ENCODE measurements around the gene NLRP6. TPM values are rescaled to one million over a fixed set of nuclear protein-coding genes. Genes with fewer than 3 reads are reported as not detected.
A peak's percentile ranks its signal among the peaks of the same experiment; 100 is the strongest.
"Not testable (repeated sequence)": the region's sequence is repeated elsewhere in the genome, so short reads cannot be mapped to it uniquely, and the experiment has no call there.

NLRP6 gene
- total and polyA plus RNA-seq, 4 experiments from 2014 or later = 1.4 to 26.3 (median 18.4) TPM

GRCh38 chr11:326592-326841, 48.3 kb downstream of the NLRP6 start:
- Mint-ChIP-seq H3K9me3 (peaks cover 0 to 2% (median 0%) of the 10 kb centered on the region in 8 donors), H3K27me3 (no peaks in the 10 kb centered on the region), H3K4me3 (peak overlapping the region in 7 of 8 donors; percentile 58 to 84 (median 64)), H3K36me3 (no peaks in the 10 kb centered on the region), H3K27ac (peak overlapping the region; percentile 86 to 96 (median 91)), H3K4me1 (peaks cover 33 to 75% (median 56%) of the 10 kb centered on the region in 4 donors)
- intact Hi-C loops (cut with micrococcal nuclease) = no loop called here
- Histone ChIP-seq H3K9me3 (ENCODE audit: control insufficient read depth in 1 of 2, low read length in 2 of 2) (no peaks in the 10 kb centered on the region), H3K27ac (ENCODE audit: low read depth, low read length) (peak overlapping the region; percentile 76), H3K4me3 (ENCODE audit: low read length in 2 of 2) (peak overlapping the region in 1 of 2 donors; percentile 37), H3K36me3 (ENCODE audit: insufficient read depth, low read length) (no peaks in the 10 kb centered on the region), H3K27me3 (ENCODE audit: insufficient read depth, low read length) (no peaks in the 10 kb centered on the region), H3K4me1 (ENCODE audit: insufficient read depth, low read length) (peaks cover 45% of the 10 kb centered on the region)
- no peak for DNase-seq
- POLR2A ChIA-PET (ENCODE audit: partially characterized antibody) = interaction anchor here (1.1 to 4.5 kb wide), 6 partner anchors 10 to 118 kb away, joined by 3 to 42 read pairs (median 6); partner anchors contain the start of genes BET1L, IFITM1, PGGHG and RIC8A
- CTCF ChIA-PET (ENCODE audit: partially characterized antibody) = interaction anchor here (1.5 kb wide), 1 partner anchor 15 kb away, joined by 4 read pairs; no protein-coding TSS in a partner anchor

GRCh38 chr11:326842-327580, 48.8 kb downstream of the NLRP6 start:
- Histone ChIP-seq H3K4me3 (ENCODE audit: low read length in 2 of 2) (peak overlapping the region in 1 of 2 donors; percentile 37), H3K27ac (ENCODE audit: low read depth, low read length) (peak overlapping the region; percentile 76), H3K9me3 (ENCODE audit: control insufficient read depth in 1 of 2, low read length in 2 of 2) (no peaks in the 10 kb centered on the region), H3K27me3 (ENCODE audit: insufficient read depth, low read length) (no peaks in the 10 kb centered on the region), H3K4me1 (ENCODE audit: insufficient read depth, low read length) (peaks cover 50% of the 10 kb centered on the region), H3K36me3 (ENCODE audit: insufficient read depth, low read length) (no peaks in the 10 kb centered on the region)
- H3K4me3 Mint-ChIP-seq = peak overlapping the region; percentile 58 to 84 (median 67)
- H3K27ac Mint-ChIP-seq = peak overlapping the region; percentile 86 to 96 (median 91)
- intact Hi-C loops (cut with micrococcal nuclease) = no loop called here
- peak; percentile 67 to 82 (median 68) for DNase-seq
- ChIA-PET POLR2A (ENCODE audit: partially characterized antibody) (interaction anchor here (0.7 to 4.5 kb wide), 8 partner anchors 11 to 119 kb away, joined by 3 to 42 read pairs (median 4); partner anchors contain the start of genes BET1L, IFITM1, PGGHG and RIC8A), CTCF (ENCODE audit: partially characterized antibody) (interaction anchor here (1.4 to 1.5 kb wide), 4 partner anchors 15 to 76 kb away, joined by 3 to 4 read pairs (median 4); no protein-coding TSS in a partner anchor)
- H3K9me3 Mint-ChIP-seq = peaks cover 0 to 2% (median 0%) of the 10 kb centered on the region in 8 donors
- no peaks in the 10 kb centered on the region for H3K27me3 Mint-ChIP-seq
- H3K4me1 Mint-ChIP-seq = peaks cover 33 to 80% (median 57%) of the 10 kb centered on the region in 4 donors
- no peaks in the 10 kb centered on the region for H3K36me3 Mint-ChIP-seq

GRCh38 chr11:327581-327923, 49.3 kb downstream of the NLRP6 start:
- Mint-ChIP-seq H3K4me1 (peaks cover 33 to 83% (median 57%) of the 10 kb centered on the region in 4 donors), H3K27me3 (no peaks in the 10 kb centered on the region)
- CTCF ChIA-PET (ENCODE audit: partially characterized antibody) = interaction anchor here (1.4 to 1.5 kb wide), 4 partner anchors 16 to 76 kb away, joined by 3 to 4 read pairs (median 4); no protein-coding TSS in a partner anchor

GRCh38 chr11:328012-328411, 49.8 kb downstream of the NLRP6 start:
- POLR2A ChIA-PET (ENCODE audit: partially characterized antibody) = interaction anchor here (1.4 to 4.5 kb wide), 6 partner anchors 11 to 120 kb away, joined by 4 to 42 read pairs (median 6); partner anchors contain the start of genes BET1L, IFITM1, PGGHG and RIC8A
- peaks cover 0 to 2% (median 0%) of the 10 kb centered on the region in 8 donors for H3K9me3 Mint-ChIP-seq
- H3K27ac ChIP-seq (ENCODE audit: low read depth, low read length) = no peak overlapping the region

More at GRCh38 chr11:327581-327923, 49.3 kb downstream of the NLRP6 start:
- intact Hi-C loops (cut with micrococcal nuclease) = no loop called here
- no peaks in the 10 kb centered on the region for H3K9me3 ChIP-seq (ENCODE audit: control insufficient read depth in 1 of 2, low read length in 2 of 2)
- no peak overlapping the region for H3K4me3 ChIP-seq (ENCODE audit: low read length in 2 of 2)
- peak overlapping the region; percentile 21 to 75 (median 62) for H3K4me3 Mint-ChIP-seq
- H3K9me3 Mint-ChIP-seq = peaks cover 0 to 2% (median 0%) of the 10 kb centered on the region in 8 donors
- POLR2A ChIA-PET (ENCODE audit: partially characterized antibody) = interaction anchor here (0.7 to 4.5 kb wide), 7 partner anchors 12 to 119 kb away, joined by 3 to 42 read pairs (median 4); partner anchors contain the start of genes BET1L, IFITM1, PGGHG and RIC8A
- H3K36me3 Mint-ChIP-seq = no peaks in the 10 kb centered on the region
- H3K27me3 ChIP-seq (ENCODE audit: insufficient read depth, low read length) = no peaks in the 10 kb centered on the region
- no peaks in the 10 kb centered on the region for H3K36me3 ChIP-seq (ENCODE audit: insufficient read depth, low read length)
- peak overlapping the region; percentile 86 to 96 (median 91) for H3K27ac Mint-ChIP-seq
- no peak for DNase-seq
- H3K27ac ChIP-seq (ENCODE audit: low read depth, low read length) = peak overlapping the region; percentile 76
- peaks cover 50% of the 10 kb centered on the region for H3K4me1 ChIP-seq (ENCODE audit: insufficient read depth, low read length)

GRCh38 chr11:328516-329100, 50.4 kb downstream of the NLRP6 start:
- H3K36me3 Mint-ChIP-seq; intact Hi-C loops (cut with micrococcal nuclease): not testable (repeated sequence)

More at GRCh38 chr11:328012-328411, 49.8 kb downstream of the NLRP6 start:
- Mint-ChIP-seq H3K4me1 (peaks cover 33 to 88% (median 57%) of the 10 kb centered on the region in 4 donors), H3K36me3 (no peaks in the 10 kb centered on the region), H3K27ac (peak overlapping the region in 6 of 7 donors; percentile 17 to 86 (median 40)), H3K27me3 (no peaks in the 10 kb centered on the region), H3K4me3 (peak overlapping the region in 1 of 8 donors; percentile 35)
- Histone ChIP-seq H3K4me1 (ENCODE audit: insufficient read depth, low read length) (peaks cover 50% of the 10 kb centered on the region), H3K27me3 (ENCODE audit: insufficient read depth, low read length) (no peaks in the 10 kb centered on the region), H3K36me3 (ENCODE audit: insufficient read depth, low read length) (no peaks in the 10 kb centered on the region), H3K4me3 (ENCODE audit: low read length in 2 of 2) (no peak overlapping the region), H3K9me3 (ENCODE audit: control insufficient read depth in 1 of 2, low read length in 2 of 2) (no peaks in the 10 kb centered on the region)
- no peak for DNase-seq
- intact Hi-C loops (cut with micrococcal nuclease) = no loop called here
- CTCF ChIA-PET (ENCODE audit: partially characterized antibody) = interaction anchor here (1.4 to 2.8 kb wide), 5 partner anchors 16 to 77 kb away, joined by 3 to 18 read pairs (median 4); no protein-coding TSS in a partner anchor

GRCh38 chr11:329886-330253, 51.7 kb downstream of the NLRP6 start:
- Mint-ChIP-seq H3K4me3 (peak overlapping the region in 5 of 8 donors; percentile 4 to 43 (median 36)), H3K9me3 (peaks cover 0 to 2% (median 0%) of the 10 kb centered on the region in 8 donors), H3K36me3 (no peaks in the 10 kb centered on the region), H3K4me1 (peaks cover 29 to 76% (median 48%) of the 10 kb centered on the region in 4 donors), H3K27me3 (no peaks in the 10 kb centered on the region), H3K27ac (peak overlapping the region in 6 of 7 donors; percentile 65 to 89 (median 80))
- H3K4me1 ChIP-seq (ENCODE audit: insufficient read depth, low read length) = peaks cover 50% of the 10 kb centered on the region
- no peak for DNase-seq
- H3K9me3 ChIP-seq (ENCODE audit: control insufficient read depth in 1 of 2, low read length in 2 of 2) = no peaks in the 10 kb centered on the region
- intact Hi-C loops (cut with micrococcal nuclease) = no loop called here
- ChIA-PET CTCF (ENCODE audit: partially characterized antibody) (interaction anchor here (0.7 to 2.8 kb wide), 4 partner anchors 9 to 24 kb away, joined by 4 to 18 read pairs (median 7); no protein-coding TSS in a partner anchor), POLR2A (ENCODE audit: partially characterized antibody) (interaction anchor here (1.3 to 1.9 kb wide), 5 partner anchors 13 to 42 kb away, joined by 4 to 16 read pairs (median 6); partner anchors contain the start of gene PGGHG)
- no peak overlapping the region for H3K4me3 ChIP-seq (ENCODE audit: low read length in 2 of 2)
- no peaks in the 10 kb centered on the region for H3K36me3 ChIP-seq (ENCODE audit: insufficient read depth, low read length)
- H3K27me3 ChIP-seq (ENCODE audit: insufficient read depth, low read length) = no peaks in the 10 kb centered on the region
- no peak overlapping the region for H3K27ac ChIP-seq (ENCODE audit: low read depth, low read length)

More at GRCh38 chr11:328516-329100, 50.4 kb downstream of the NLRP6 start:
- H3K9me3 ChIP-seq (ENCODE audit: control insufficient read depth in 1 of 2, low read length in 2 of 2); H3K27me3 ChIP-seq (ENCODE audit: insufficient read depth, low read length); H3K36me3 ChIP-seq (ENCODE audit: insufficient read depth, low read length); H3K27me3 Mint-ChIP-seq; H3K4me3 ChIP-seq (ENCODE audit: low read length in 2 of 2); DNase-seq; H3K9me3 Mint-ChIP-seq; H3K27ac ChIP-seq (ENCODE audit: low read depth, low read length): not testable (repeated sequence)
- ChIA-PET POLR2A (ENCODE audit: partially characterized antibody) (interaction anchor here (1.3 to 2.1 kb wide), 6 partner anchors 12 to 41 kb away, joined by 4 to 16 read pairs (median 6); partner anchors contain the start of gene PGGHG), CTCF (ENCODE audit: partially characterized antibody) (interaction anchor here (2.1 to 2.8 kb wide), 2 partner anchors 11 to 25 kb away, joined by 10 to 18 read pairs; no protein-coding TSS in a partner anchor)
- H3K4me1 Mint-ChIP-seq = peaks cover 33 to 87% (median 57%) of the 10 kb centered on the region in 4 donors
- H3K4me1 ChIP-seq (ENCODE audit: insufficient read depth, low read length) = peaks cover 50% of the 10 kb centered on the region
- peak overlapping the region in 1 of 8 donors; percentile 43 for H3K4me3 Mint-ChIP-seq
- peak overlapping the region in 4 of 7 donors; percentile 83 to 89 (median 84) for H3K27ac Mint-ChIP-seq

Data from CD4-positive, alpha-beta memory T cell (primary cell).